Measurements from ENCODE around the gene WT1. TPM values are rescaled to one million over a fixed set of nuclear protein-coding genes. Genes with fewer than 3 reads are reported as not detected.

Gene WT1
- total and polyA plus RNA-seq, 2 donors = 0.16 to 0.94 TPM

DNA sequence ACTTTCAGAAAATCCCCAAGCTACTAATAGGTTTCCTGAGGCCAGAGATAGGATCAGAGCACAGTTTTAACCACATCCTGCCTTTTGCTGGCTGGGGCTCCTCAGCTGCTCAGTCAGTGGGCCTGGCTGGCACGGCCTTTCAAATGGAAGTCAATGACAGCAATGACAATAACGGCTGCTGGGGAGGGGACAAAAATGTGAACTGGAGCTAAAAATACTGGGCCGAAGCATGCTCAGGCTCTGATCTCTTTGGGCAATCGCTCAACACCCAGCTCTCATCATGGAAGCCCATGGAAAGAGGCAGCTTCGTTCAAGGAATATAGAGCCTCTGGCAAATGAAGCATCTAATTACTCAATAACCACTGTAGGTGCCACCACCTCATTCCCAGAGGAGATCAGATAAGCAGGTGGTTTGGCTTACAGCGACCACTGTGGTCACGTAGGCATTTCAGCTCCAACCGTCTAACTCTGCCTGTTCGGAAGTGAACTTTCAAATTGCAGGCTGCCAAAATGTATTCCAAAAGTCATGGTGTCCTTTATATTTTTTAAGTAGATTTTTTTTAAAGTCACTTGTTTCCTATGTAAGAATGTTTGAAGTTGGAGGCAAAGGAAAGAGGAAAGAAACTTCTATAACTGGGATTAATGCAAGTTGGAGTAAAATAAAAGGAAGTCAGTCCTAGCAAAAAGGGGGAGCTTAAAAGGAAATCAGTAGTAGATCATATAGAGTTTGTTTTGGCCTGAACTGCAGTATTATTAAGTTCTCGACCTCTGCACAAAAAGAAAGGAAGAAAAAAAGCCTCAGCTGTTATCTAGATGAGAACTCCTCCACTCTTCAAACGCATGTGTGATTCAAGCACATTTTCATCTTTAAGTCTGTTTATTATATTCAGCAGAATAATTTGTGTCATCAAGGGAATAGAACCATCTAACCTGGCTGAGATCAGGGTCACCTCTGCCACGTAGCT is 14.1 kb downstream of the WT1 start:
- Histone ChIP-seq H3K4me1 (ENCODE audit: control insufficient read depth in 2 of 2, insufficient read depth in 2 of 2, low read length in 2 of 2) (peaks cover 20 to 60% of the 10 kb centered on the region in 2 donors), H3K4me3 (ENCODE audit: low read length in 2 of 2) (no peak overlapping the region), H3K9me3 (ENCODE audit: control insufficient read depth in 2 of 2, insufficient read depth in 1 of 2, low read length in 1 of 2) (peaks cover 0 to 1% of the 10 kb centered on the region in 2 donors), H3K27me3 (ENCODE audit: control insufficient read depth in 2 of 2, insufficient read depth in 1 of 2, low read length in 1 of 2) (peaks cover 5 to 8% of the 10 kb centered on the region in 2 donors), H3K36me3 (ENCODE audit: control insufficient read depth in 2 of 2, insufficient read depth in 2 of 2, low read length in 1 of 2) (no peaks in the 10 kb centered on the region), H3K27ac (ENCODE audit: low read depth in 1 of 2, low read length in 1 of 2) (peak overlapping the region in 1 of 2 donors; percentile 73)
- peak in 6 of 9 donors; percentile 42 to 82 (median 54) for DNase-seq (ENCODE audit: low read depth in 6 of 9, low spot score in 9 of 9)
- 5% methylated on average over 12 of the region's 12 CpGs for WGBS

DNA sequence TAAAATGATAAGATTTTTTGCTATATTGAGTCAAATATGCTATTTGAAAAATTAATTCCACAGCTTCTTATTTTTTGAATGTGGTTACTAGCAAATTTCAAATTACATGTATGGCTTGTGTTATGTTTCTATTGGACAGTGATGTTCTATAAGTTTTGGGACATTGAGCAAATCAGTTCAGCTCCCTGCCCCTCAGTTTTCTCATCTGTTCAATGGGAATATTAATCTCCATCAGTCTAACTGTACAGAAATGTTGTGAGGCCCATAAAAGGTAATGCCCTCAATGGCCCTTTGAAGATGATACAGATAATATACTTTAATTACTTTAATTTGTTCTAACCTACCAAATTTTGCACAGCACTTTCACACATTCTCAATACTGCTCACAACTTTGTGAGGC is 15.2 kb downstream of the WT1 start:
- H3K27me3 ChIP-seq (ENCODE audit: control insufficient read depth in 2 of 2, insufficient read depth in 1 of 2, low read length in 1 of 2) = peaks cover 0 to 2% of the 10 kb centered on the region in 2 donors
- no peaks in the 10 kb centered on the region for H3K36me3 ChIP-seq (ENCODE audit: control insufficient read depth in 2 of 2, insufficient read depth in 2 of 2, low read length in 1 of 2)
- H3K9me3 ChIP-seq (ENCODE audit: control insufficient read depth in 2 of 2, insufficient read depth in 1 of 2, low read length in 1 of 2) = no peaks in the 10 kb centered on the region
- peaks cover 20 to 58% of the 10 kb centered on the region in 2 donors for H3K4me1 ChIP-seq (ENCODE audit: control insufficient read depth in 2 of 2, insufficient read depth in 2 of 2, low read length in 2 of 2)
- H3K27ac ChIP-seq (ENCODE audit: low read depth in 1 of 2, low read length in 1 of 2) = peak overlapping the region in 1 of 2 donors; percentile 27
- DNase-seq (ENCODE audit: low read depth in 6 of 9, low spot score in 9 of 9) = no peak
- H3K4me3 ChIP-seq (ENCODE audit: low read length in 2 of 2) = no peak overlapping the region

DNA sequence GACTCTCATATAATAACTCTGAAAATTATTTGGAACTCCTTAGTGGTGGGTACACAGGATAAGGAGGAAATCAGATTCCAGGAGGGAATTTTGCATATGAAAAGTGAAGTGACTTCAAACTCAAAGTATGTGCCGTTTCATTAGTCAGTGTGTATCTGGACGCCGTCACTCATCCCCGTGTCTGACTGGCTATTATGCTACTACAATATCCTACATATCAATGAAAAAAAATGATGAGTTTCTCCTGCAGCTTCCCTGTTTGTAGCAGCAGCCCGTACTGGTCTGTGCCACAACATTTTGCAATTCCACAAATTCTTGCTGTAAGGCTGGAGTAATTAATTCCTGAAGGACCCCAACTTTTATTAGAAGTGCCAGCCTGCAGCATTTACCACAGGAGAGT is 16.5 kb downstream of the WT1 start:
- H3K27me3 ChIP-seq (ENCODE audit: control insufficient read depth in 2 of 2, insufficient read depth in 1 of 2, low read length in 1 of 2) = no peaks in the 10 kb centered on the region
- H3K4me1 ChIP-seq (ENCODE audit: control insufficient read depth in 2 of 2, insufficient read depth in 2 of 2, low read length in 2 of 2) = peaks cover 20 to 55% of the 10 kb centered on the region in 2 donors
- H3K27ac ChIP-seq (ENCODE audit: low read depth in 1 of 2, low read length in 1 of 2) = no peak overlapping the region
- DNase-seq (ENCODE audit: low read depth in 6 of 9, low spot score in 9 of 9) = no peak
- 95% methylated on average over 5 of the region's 5 CpGs for WGBS
- H3K36me3 ChIP-seq (ENCODE audit: control insufficient read depth in 2 of 2, insufficient read depth in 2 of 2, low read length in 1 of 2) = no peaks in the 10 kb centered on the region
- H3K4me3 ChIP-seq (ENCODE audit: low read length in 2 of 2) = no peak overlapping the region
- no peaks in the 10 kb centered on the region for H3K9me3 ChIP-seq (ENCODE audit: control insufficient read depth in 2 of 2, insufficient read depth in 1 of 2, low read length in 1 of 2)

DNA sequence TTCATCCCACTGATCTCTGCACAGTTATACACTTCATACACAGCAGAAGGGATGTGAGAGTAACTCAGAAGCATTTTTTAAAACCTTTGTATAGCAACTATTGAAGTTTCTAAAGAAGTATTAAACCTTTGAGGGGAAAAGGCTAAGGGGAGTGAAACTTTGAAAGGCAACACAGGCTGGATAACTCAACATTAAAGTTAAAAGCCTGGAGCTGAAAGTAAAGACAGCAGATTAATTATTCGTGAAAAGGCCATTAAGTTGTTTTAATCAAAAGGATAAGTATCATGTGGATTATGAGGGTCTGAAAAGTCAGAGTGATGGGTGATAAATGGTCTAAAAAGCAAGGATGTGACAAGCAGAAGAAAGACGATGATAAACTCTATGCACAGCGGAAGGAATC is 17.5 kb downstream of the WT1 start:
- Histone ChIP-seq H3K4me3 (ENCODE audit: low read length in 2 of 2) (no peak overlapping the region), H3K36me3 (ENCODE audit: control insufficient read depth in 2 of 2, insufficient read depth in 2 of 2, low read length in 1 of 2) (no peaks in the 10 kb centered on the region), H3K4me1 (ENCODE audit: control insufficient read depth in 2 of 2, insufficient read depth in 2 of 2, low read length in 2 of 2) (peaks cover 20 to 46% of the 10 kb centered on the region in 2 donors), H3K9me3 (ENCODE audit: control insufficient read depth in 2 of 2, insufficient read depth in 1 of 2, low read length in 1 of 2) (no peaks in the 10 kb centered on the region), H3K27me3 (ENCODE audit: control insufficient read depth in 2 of 2, insufficient read depth in 1 of 2, low read length in 1 of 2) (no peaks in the 10 kb centered on the region), H3K27ac (ENCODE audit: low read depth in 1 of 2, low read length in 1 of 2) (no peak overlapping the region)
- 95% methylated on average over 3 of the region's 3 CpGs for WGBS
- DNase-seq (ENCODE audit: low read depth in 6 of 9, low spot score in 9 of 9) = no peak

DNA sequence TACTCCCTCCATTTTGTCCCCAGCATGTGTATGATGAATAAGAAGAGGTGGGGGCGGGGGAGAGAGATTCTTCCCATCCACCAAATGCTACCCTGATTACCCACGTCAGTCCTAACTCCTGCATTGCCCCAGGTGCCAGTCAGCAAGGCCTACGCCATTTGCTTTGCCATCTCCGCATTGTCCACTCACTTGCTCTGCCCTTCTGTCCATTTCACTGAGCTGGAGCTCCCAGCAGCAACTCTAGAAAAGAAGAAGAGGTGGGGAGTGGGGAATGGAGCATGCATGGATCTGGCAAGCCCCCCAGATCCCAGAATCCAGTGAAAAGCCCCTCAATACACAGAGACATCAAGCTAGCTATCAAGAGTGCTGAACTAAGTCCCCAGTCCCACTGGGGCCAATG is 19.0 kb downstream of the WT1 start:
- Histone ChIP-seq H3K4me3 (ENCODE audit: low read length in 2 of 2) (no peak overlapping the region), H3K9me3 (ENCODE audit: control insufficient read depth in 2 of 2, insufficient read depth in 1 of 2, low read length in 1 of 2) (no peaks in the 10 kb centered on the region), H3K4me1 (ENCODE audit: control insufficient read depth in 2 of 2, insufficient read depth in 2 of 2, low read length in 2 of 2) (peaks cover 11 to 32% of the 10 kb centered on the region in 2 donors), H3K27me3 (ENCODE audit: control insufficient read depth in 2 of 2, insufficient read depth in 1 of 2, low read length in 1 of 2) (no peaks in the 10 kb centered on the region), H3K36me3 (ENCODE audit: control insufficient read depth in 2 of 2, insufficient read depth in 2 of 2, low read length in 1 of 2) (no peaks in the 10 kb centered on the region), H3K27ac (ENCODE audit: low read depth in 1 of 2, low read length in 1 of 2) (no peak overlapping the region)
- no peak for DNase-seq (ENCODE audit: low read depth in 6 of 9, low spot score in 9 of 9)
- 96% methylated on average over 4 of the region's 4 CpGs for WGBS

DNA sequence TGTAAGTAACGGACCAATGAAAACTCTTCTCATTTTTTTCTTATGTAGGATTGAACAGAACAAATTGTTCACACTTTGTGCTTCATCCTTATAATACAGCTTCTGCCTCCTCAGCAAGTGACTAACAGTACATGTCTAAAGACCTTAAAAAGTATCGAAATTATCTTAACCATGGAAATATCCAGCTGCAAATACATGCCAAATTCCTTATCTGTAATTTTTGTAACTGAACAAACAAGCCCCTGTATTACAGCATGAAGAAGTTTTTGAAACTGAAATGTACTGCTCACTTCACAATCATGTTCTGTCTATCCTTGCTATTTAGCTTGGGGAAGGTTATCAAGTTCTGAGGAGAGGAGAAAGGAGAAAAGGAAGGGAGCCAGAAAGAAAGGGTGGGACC is 20.4 kb downstream of the WT1 start:
- H3K27ac ChIP-seq (ENCODE audit: low read depth in 1 of 2, low read length in 1 of 2) = no peak overlapping the region
- no peak overlapping the region for H3K4me3 ChIP-seq (ENCODE audit: low read length in 2 of 2)
- H3K9me3 ChIP-seq (ENCODE audit: control insufficient read depth in 2 of 2, insufficient read depth in 1 of 2, low read length in 1 of 2) = no peaks in the 10 kb centered on the region
- no peaks in the 10 kb centered on the region for H3K36me3 ChIP-seq (ENCODE audit: control insufficient read depth in 2 of 2, insufficient read depth in 2 of 2, low read length in 1 of 2)
- no peaks in the 10 kb centered on the region for H3K27me3 ChIP-seq (ENCODE audit: control insufficient read depth in 2 of 2, insufficient read depth in 1 of 2, low read length in 1 of 2)
- 95% methylated on average over 2 of the region's 2 CpGs for WGBS
- peaks cover 3 to 19% of the 10 kb centered on the region in 2 donors for H3K4me1 ChIP-seq (ENCODE audit: control insufficient read depth in 2 of 2, insufficient read depth in 2 of 2, low read length in 2 of 2)
- DNase-seq (ENCODE audit: low read depth in 6 of 9, low spot score in 9 of 9) = no peak

DNA sequence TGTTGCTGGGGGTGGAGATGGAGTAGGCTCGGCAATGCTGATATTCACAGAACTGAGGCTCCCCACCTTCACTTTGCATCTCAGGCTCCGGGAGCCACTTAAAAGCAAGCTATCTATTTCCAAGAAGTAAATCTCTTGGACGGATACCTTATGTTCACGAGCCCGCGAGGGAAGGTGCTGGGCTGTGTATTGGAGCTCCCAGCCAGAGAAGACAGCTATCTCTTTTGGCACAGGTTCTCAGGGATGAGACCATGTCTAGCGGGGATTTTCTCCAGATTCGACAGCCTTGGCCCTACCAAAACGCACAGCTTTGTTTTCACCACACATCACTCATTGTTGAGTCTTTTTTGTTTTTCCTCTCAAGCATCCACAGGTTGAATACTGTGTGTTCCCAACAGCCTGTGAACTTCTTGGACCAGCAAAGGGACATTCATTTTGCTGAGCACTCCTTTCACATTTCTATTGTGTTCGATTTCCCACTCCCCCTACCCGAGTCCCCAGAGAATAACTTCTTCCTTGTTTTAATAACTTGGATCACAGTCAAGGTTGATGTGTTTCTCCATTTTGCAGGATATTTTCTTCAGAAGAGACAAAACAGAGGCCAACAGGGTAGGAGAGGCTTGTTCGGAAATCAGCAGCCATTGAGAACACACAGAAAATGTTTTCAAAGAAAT is 23.3 kb downstream of the WT1 start:
- no peak overlapping the region for H3K4me3 ChIP-seq (ENCODE audit: low read length in 2 of 2)
- H3K4me1 ChIP-seq (ENCODE audit: control insufficient read depth in 2 of 2, insufficient read depth in 2 of 2, low read length in 2 of 2) = peaks cover 0 to 9% of the 10 kb centered on the region in 2 donors
- no peaks in the 10 kb centered on the region for H3K27me3 ChIP-seq (ENCODE audit: control insufficient read depth in 2 of 2, insufficient read depth in 1 of 2, low read length in 1 of 2)
- no peaks in the 10 kb centered on the region for H3K9me3 ChIP-seq (ENCODE audit: control insufficient read depth in 2 of 2, insufficient read depth in 1 of 2, low read length in 1 of 2)
- no peak overlapping the region for H3K27ac ChIP-seq (ENCODE audit: low read depth in 1 of 2, low read length in 1 of 2)
- H3K36me3 ChIP-seq (ENCODE audit: control insufficient read depth in 2 of 2, insufficient read depth in 2 of 2, low read length in 1 of 2) = no peaks in the 10 kb centered on the region
- WGBS = 93% methylated on average over 12 of the region's 12 CpGs
- no peak for DNase-seq (ENCODE audit: low read depth in 6 of 9, low spot score in 9 of 9)

DNA sequence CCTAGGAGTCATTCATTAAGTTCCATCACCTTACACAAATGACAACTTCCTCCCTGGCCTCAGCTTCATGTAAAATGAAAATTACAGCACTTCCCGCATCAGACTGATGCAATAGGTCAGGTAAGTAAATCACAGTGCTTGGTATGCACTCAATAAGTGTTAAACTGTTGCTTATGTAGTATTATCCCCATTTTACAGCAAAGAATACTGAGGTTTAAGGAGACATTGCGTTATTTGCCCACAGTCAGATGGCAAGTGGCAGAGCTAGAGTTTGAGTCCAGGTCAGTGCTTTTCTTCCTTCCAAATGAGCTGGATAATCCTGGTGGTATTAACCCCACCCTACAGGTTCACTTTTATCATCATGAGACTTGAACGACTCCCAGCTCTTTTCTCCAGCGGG is 29.7 kb downstream of the WT1 start:
- Histone ChIP-seq H3K27ac (ENCODE audit: low read depth in 1 of 2, low read length in 1 of 2) (no peak overlapping the region), H3K27me3 (ENCODE audit: control insufficient read depth in 2 of 2, insufficient read depth in 1 of 2, low read length in 1 of 2) (no peaks in the 10 kb centered on the region), H3K4me1 (ENCODE audit: control insufficient read depth in 2 of 2, insufficient read depth in 2 of 2, low read length in 2 of 2) (no peaks in the 10 kb centered on the region), H3K4me3 (ENCODE audit: low read length in 2 of 2) (no peak overlapping the region), H3K9me3 (ENCODE audit: control insufficient read depth in 2 of 2, insufficient read depth in 1 of 2, low read length in 1 of 2) (no peaks in the 10 kb centered on the region), H3K36me3 (ENCODE audit: control insufficient read depth in 2 of 2, insufficient read depth in 2 of 2, low read length in 1 of 2) (no peaks in the 10 kb centered on the region)
- no peak for DNase-seq (ENCODE audit: low read depth in 6 of 9, low spot score in 9 of 9)
- WGBS = 96% methylated on average over 4 of the region's 4 CpGs

DNA sequence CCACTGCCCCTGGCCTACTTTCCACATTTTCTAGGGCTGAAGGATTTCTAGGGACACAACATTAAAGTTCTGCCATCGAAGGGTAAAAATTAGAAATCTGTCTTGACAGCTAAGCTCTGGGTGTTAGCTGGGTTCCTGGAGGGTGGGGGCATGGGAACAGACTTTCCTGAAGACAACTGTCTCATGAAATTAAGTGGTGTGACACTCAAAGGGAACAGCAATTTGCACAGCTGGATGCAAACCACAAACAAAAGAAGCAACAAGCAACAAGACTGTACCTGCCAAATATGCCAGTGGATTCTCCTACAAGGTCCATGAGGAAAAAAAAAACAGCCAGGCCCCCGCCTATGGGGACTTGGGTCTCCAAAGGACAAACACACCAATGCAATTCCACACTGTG is 32.5 kb downstream of the WT1 start:
- DNase-seq (ENCODE audit: low read depth in 6 of 9, low spot score in 9 of 9) = no peak
- Histone ChIP-seq H3K9me3 (ENCODE audit: control insufficient read depth in 2 of 2, insufficient read depth in 1 of 2, low read length in 1 of 2) (no peaks in the 10 kb centered on the region), H3K36me3 (ENCODE audit: control insufficient read depth in 2 of 2, insufficient read depth in 2 of 2, low read length in 1 of 2) (no peaks in the 10 kb centered on the region), H3K4me3 (ENCODE audit: low read length in 2 of 2) (no peak overlapping the region), H3K27me3 (ENCODE audit: control insufficient read depth in 2 of 2, insufficient read depth in 1 of 2, low read length in 1 of 2) (no peaks in the 10 kb centered on the region), H3K4me1 (ENCODE audit: control insufficient read depth in 2 of 2, insufficient read depth in 2 of 2, low read length in 2 of 2) (no peaks in the 10 kb centered on the region), H3K27ac (ENCODE audit: low read depth in 1 of 2, low read length in 1 of 2) (no peak overlapping the region)
- WGBS = 83% methylated on average over 2 of the region's 2 CpGs

Data from thymus (tissue), 11 donors.